NOMO-1 (cell line): ENCODE measurements around the gene ISG20L2.

Experiments used
- DNase-seq, 2 experiments: peaks; one replicate each; lab custom pipeline; 2025; ENCODE audit not compliant: unreplicated experiment in 2 of 2; lab: John Stamatoyannopoulos, UW

The ISG20L2 gene

DNA sequence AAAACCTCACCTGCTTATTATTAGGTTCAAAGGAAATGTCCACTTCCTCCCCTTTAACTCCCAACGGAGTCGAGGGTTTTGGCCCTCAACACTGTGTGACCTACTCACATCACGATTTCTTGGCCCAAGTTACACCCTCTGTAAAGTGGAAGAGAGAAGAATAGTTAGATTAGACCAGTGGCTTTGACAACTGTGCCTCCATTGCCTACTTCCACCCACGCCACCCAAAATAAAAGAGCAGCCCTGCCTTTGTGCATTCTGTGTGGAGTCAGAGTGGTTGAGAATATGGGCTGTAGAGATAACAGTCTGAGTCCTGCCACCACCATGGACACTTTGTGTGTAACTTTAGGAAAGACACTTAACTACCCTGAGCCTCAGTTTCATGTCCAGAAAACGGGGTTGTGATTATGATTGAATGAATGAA is 27.0 kb upstream of the ISG20L2 start:
- no peak for DNase-seq

DNA sequence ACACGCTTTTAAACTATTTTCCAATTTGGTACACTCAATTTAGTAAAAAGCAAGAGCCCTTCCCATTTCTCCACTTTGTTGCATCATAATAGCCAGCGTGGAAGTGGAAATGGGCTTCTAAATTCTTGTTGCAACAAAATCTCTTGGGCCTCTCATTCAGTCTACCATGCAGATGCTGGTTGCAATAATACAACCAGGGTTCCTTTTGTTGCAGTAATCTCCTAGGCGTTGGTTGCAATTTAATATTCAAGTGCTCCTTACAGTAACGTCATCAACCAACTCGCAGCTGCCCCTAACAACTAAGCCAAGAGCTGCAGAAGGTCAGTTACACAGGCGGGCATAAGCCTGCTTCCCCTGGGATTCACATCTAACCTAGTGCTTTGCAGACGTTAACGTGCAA is 25.7 kb upstream of the ISG20L2 start:
- no peak for DNase-seq

DNA sequence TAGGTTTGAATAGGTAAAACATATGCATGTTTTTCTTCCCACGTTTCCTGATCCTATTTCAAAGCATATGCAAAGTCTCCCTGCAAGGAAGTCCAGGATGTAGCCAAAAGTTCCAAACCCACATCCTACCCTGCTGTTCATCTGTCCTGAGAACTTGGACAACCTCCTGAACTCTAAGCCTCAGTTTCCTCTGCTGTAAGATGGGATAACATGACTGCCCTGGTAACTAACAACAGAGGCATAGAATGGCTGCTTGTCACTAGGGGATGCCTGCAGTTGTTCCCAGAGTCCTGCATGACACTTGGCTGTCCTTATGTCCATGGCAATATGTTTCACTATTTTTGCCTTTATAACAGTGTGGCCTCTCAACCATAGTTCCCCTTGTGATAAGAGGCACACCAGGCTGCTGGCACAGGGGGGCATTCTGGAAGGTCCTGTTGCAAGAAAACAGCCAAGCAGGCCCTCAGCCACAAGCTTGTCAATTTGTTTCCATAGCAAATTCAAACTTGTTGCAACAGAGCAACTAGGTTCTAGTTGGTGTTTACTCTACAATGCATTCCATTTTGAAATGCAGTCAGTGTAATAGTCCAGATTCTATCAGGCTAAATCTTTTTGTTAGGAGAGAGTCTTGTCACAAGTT is 24.4 kb upstream of the ISG20L2 start:
- peak; percentile 12 to 18 for DNase-seq

DNA sequence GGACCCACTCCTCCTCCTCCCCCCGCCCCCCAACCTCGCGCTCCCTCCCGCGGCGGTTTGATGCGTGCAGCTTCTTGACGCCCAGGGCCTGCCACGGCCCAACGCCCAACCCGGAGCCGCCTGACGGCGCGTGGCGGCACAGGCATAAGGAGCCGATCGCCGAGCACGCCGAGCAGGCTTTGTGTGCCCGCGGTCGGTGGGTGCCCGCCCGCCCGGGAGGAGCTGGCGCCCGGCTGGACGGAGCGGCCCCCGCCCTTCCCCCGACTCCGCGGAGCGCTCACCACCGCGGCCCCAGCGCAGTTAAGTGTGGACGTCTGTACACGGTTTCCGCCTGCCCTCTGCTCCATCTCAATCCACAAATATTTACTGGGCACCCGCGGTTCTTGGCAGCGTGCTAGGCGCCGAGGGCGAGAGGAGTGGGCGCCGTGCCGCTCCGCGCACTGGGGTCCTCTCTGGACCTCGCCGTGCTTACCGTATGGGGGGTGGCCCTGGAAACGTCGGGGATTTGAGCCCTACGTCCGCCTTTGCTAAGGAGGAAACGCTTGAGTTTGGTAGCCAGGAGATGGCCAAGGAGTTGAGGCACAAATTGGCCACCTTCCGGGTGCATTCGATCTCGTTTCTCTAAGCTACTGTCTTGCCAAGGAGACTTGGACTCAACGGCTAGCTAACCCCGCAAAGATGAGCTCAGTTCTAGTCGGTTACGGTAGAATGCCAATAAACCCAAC is 23.4 kb upstream of the ISG20L2 start:
- DNase-seq: peak; percentile 85 to 96

DNA sequence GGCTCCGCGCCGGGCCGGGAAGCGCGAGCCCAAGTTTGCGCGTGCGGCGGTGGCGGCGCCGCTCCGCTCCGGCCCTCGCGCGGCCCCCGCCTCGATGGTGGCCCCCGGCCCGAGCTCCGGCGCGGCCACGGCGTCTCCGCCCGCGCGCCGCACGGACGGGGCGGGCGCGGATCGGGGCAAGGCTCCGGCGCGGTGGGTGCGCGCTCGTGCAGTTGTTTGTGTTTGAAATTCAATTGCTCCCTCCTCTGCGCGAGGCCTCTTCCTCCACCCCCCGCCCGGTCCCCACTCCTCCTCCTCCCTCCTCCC is 22.8 kb upstream of the ISG20L2 start, which contains the start of gene HDGF:
Gene HDGF (minus strand): TSS at position 225 of the 306 bp plus-strand sequence. CDS start 246 bp downstream, outside the sequence.
- no peak for DNase-seq

DNA sequence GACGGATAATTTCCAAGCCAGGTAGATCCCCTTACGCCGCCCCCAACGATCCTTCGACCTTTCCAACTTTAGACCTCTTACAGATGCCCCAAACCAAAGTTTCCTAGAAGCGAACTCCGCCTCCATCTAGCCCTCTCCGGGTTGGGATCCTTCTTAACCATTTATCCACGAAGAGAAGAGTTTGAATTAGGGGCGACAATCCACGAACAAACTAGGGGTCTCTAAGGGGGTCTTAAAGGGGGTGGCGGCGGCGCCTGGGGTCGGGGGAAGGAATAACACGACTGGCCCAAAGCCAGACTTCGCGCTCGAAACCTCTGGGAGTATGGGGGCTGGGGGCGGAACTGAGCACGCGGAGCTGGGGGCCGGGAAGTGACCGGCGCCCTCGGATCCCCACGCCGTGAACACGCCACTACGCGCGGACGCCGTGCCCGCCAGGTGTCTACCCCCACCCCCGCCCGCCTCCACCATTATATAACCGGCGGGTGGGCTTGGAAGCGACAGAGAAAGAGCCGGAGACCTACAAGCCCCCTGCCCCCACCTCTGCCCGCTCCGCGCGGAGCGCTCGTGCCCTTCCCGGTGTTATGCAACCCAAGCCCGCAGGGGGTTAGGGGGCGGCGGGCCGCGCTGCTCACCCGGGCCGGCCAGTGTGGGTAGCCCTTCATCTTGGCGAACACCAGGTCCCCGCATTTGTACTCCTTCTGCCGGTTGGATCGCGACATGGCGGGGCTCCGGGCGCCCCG is 22.3 kb upstream of the ISG20L2 start:
- peak; percentile 23 to 48 for DNase-seq

DNA sequence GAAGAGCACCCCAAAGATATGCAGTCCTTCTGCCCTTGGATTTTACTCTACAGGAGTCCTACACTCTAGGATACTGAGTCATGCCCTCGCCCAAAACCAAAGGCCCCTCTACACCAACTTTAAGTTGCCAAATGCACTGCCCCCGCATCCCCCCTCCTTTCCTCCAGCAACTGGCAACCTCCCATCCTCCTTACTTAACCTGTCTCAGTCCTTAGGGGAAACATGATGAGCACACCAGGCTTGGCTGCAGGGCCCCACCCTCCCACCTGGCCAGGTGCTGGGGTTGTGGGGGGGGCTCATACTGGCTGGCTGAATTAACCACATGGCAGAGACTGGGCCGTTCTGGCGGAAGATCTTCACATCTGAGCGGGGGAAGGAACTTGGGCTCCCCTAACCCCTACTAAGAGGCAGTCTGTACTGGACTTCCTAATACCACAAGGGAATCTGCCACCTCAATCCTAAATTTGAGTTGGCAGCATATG is 21.7 kb upstream of the ISG20L2 start:
- DNase-seq: no peak

DNA sequence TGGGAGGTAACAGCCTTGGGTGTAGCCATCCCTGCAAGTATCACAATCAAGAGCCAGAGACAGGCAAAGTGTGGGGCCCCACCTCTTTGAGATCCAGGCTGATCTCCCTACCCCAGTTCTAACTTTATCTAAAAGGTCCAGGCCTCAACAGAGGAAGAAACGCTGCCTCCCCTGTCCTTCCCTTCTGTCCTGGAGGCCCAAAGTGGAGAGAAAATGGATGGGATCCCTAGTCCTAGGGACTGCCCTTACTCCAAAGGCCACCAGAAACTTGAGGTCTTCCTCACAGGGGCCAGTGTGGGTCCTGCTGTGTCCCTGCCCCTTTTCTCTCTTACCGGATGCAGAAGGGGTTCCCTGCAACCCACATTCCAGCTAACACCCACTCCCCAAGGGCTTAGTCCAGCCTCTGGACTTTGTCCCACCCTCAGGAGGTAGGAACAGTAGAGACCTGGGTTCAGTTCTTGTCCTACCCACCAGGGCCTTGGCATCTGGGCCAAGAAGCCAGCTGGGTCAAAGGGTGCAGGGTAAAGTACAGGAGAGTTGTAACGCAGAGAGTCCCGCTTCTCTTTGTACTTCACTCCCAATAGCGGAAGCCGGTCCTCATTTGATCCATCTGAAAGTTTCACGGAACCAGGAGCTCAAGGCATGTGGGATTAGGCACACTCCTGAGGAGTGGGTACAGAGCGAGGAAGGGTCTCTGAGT is 21.0 kb upstream of the ISG20L2 start:
- DNase-seq: no peak

DNA sequence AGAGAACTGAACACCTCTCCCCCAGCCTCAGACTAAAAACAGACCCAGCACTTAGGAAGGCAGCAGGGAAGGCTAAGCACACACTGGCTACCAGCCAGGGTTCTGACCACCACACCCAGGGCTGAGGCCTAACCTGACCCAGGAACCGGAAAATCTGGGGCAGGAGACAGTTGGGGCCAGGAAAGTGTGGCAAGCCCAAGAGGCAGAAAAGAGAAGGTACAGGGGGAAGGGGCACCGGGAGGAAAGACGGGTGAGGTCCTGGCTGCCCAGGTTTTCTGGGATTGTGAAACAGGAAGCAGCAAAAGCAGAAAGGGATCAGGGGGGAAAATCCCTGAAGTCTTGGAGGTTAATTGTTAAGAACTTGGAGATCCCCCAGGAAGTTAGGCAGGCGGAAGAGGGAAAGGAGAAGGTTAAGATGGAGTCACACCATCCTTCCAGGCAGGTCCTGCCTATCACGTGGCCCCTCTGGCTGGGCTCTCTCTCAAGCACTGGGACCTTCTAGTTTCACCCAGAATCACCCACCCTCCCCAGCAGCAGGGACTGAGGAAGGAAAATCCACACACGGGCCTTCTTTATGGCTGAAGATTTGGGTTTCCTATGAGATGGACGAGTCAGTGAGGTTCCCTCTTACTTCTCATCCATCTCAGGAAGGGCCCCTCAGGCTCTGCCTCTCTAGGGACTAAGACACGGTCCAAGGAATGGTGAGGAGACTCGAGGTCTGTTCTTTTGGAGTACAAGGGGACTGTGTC is 20.3 kb upstream of the ISG20L2 start:
- DNase-seq: peak; percentile 28 to 47

DNA sequence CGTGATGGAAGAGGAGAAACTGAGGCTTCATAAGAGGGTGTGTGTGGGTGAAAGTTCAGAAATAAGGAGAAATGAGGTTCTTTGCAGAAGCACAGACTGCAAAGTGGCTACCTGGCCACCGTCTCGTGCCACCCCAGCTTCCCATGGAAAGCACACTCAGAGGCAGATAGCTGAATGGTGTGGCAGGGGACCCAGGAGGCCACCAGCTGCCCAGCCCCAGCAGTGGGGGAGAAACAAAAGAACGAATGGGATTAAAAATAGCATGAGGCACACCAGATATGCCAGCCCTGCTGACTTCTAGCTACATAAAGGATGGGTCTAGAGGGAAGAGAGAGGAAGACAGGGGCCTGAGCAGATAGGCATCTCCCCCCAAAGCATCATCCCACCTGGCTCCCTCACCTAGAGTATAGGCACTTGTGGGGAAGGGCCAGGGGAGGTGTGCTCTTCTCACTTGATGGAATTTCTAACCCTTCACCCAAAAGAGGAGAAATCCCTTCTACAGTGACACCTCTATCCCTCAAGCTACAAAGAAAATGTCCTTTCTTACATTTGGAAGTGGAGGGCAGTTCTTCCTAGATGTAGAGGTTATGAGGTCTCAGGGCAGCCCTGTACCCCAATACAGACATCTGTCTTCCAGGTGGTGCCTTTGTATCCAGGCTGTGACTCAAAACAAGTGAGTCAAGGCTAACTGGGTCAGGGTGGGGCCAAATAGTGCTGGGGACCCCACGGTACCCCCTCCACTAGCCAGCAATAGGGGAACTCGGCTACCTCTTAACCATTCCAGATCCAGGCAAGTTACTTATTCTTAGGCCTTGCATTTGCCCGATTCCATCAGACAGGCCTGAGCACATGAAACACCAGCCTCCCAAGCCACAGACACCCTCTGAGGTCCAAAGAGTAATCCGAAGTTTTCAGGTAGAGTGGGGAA is 19.4 kb upstream of the ISG20L2 start:
- DNase-seq: no peak

DNA sequence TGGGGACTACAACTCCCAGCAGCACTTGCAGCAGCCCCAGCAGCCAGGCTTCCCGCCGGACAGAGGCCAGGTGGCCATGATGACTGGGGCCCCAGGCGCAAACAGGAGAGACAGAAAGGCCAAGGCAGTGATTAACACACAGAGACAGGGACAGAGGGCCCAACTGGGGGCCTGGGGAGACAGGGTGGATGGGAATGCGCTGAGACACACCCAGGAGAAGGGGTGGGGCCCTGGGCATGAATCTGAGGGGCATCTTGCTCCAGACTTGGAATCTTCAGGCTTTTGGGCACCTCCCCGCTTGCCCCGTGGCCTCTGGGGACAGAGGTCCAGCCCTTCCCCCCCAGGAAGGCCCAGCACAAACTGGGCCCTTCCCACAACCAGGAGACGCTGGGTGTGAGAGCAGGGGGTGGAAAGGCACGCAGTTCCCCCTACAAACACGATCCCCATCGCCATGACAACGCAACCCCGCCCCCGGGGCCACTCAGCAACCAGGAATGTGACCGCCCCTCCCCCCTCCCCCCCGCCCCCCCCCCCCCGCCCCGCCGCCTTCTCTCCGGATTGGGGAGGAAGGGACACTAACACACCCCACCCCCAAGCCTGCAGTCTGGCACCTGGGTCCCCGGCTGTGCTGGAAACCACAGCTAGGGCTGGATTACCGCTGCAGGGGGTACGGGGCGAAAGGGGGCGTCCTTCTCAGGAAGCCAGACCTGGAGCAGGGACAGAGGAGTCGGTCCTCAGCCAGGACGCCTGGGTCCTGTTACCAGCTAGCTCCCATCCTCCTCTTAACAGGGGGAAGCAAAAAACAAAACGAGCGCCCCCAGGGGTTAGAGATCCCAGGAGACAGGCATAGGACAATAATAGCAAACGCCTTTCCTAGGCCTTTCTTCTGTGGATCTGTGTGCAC is 18.4 kb upstream of the ISG20L2 start:
- DNase-seq: peak; percentile 17 to 22

DNA sequence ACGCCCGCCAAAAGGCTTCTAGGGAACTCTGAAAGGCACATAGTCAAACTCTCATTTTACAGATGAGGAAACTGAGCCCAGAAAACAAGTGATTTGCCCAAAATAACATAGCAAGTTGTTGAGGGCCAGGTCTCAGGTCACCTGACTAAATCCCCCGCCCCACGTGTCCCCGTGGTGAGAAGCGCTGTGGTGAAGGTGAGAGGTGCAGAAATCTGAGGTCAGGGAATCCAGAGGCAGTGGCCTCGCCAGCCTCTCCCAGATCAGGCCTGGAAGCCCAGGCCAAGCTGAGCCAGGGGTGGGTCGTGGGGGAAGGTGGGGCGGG is 17.8 kb upstream of the ISG20L2 start:
- no peak for DNase-seq

DNA sequence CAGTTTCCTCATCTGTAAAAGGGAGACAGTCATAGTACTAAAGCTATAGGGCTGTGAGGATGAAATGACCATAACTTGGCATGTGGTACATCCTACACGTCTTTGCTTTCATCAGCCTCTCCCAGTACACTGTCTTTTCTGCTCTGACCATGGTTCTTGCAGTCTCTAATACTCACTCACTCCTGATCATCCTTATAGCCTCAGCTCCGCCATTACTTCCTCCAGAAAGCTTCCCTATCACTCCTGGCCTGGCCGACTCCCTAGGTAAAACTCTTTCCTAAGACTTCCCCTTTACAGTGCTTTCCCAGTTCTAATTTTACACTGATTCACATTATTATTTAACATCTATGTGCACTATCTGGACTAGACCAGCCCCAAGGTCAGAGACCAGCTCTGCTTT is 17.3 kb upstream of the ISG20L2 start:
- DNase-seq: no peak

DNA sequence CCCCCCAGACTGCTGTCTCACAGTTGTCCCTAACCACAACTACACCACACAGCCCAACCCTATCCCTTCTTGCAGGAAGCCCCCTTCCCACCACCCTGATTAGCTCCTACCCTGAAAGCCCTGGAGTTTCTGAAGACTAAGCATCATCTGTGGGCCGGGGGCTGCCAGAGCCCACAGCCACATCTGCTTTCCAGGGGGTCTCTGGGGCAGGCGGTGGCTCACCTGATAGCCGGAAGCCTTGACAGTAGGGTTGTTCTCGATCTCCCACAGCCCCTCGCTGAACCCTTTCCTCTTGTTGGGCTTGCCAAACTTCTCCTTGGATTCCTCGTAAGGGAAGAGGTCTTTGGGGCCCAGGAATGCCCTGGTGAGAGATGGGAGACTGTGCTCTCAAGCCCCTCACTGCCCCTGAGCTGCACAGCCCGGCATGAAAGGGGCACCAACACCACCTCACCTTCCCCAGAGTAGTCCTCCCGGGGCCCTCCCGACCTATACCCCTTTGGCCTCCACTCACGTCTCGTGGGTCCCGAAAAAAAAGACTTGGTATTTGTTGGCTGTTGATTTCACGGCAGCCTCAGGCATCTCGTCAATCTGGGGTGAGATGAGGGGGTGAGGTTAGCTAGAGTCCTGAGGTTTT is 16.3 kb upstream of the ISG20L2 start:
- no peak for DNase-seq

DNA sequence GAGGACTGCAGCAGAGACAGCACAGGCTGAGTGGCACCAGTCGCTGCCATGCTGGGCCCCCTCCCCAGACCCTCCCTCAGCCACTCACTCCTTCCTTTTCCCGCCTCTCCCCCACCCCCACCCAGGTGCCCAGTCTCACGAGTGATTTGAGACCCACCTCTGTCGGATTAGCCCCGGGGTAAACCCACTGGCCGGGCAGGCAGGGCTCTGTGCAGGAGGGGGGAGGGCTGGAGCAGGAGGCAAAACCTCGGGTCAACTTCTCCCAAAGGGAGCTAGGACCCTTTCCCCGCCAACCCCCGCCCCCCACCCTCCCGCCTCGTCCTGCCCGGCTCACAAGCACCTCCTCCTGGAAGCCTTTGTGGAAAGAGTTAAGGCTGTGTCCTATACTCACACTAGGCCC is 15.8 kb upstream of the ISG20L2 start:
- no peak for DNase-seq

DNA sequence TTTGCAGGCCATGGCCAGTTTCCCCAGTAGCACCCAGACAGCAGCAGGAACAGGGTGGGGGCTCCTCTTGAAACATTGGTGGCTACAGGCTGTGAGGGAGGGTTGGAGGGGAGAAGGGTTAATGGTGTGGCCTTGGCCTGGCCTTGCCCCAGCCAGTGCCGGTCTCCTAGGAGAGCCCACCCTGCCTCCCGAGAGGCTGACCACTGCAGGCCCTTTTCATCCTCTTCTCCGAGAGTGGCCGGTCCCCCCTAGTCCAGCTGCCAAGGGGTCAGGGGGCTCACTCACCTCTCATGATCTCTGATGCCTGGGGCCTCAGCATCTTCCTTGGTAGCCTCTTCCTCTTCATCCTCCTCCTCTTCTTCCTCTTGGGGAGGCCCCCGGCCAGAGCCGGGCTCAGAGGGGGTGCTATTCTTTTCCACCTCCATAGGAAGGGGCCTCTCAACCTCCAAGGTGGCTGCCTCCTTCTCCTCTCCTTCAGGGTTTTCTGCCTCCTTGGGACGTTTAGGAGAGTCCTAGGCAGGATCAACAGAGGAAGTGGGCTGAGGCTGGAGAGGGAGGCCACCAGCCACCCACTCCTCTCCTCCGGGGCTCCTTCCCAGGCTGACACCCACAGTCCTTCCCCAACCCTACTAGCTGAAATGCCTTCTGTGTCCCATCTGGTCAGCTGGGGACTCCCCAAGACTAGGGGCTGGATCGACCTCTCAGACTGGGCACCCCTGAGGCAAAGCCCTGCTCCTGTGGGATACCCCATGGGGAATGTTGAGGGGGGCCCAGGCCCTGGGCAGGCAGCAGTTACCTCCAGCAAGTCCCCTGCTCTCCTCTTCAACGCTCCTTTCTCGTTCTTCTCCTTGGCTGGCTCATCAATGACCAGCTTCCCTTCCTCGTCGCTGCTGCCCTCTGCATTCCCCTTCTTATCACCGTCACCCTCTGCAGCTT is 15.1 kb upstream of the ISG20L2 start:
- no peak for DNase-seq

DNA sequence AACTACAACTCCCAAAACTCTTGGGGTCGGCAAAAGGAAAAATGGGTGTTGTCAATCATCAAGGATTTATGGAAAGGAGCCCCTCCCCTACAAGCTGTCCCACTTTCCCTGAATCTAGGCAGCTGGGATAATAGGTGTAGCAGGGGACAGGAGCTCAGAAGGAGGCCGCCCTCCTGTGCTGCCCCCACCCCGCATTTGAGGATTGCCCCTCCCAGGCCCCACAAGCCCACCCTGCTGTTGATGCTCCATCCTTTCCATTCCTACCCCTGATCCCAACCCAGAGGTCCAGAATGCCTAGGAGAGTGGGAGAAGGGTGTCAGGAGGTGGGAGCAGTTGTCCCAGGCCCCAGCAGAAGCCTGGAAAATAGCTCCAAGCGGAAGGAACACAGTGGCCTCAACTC is 14.2 kb upstream of the ISG20L2 start:
- DNase-seq: no peak
